ENCODE results near the gene FBLN5. TPM values are rescaled to one million over a fixed set of nuclear protein-coding genes. Genes with fewer than 3 reads are reported as not detected.

FBLN5 gene
- total RNA-seq, 6 experiments from 2014 or later: 127 to 242 (median 205) TPM

DNA sequence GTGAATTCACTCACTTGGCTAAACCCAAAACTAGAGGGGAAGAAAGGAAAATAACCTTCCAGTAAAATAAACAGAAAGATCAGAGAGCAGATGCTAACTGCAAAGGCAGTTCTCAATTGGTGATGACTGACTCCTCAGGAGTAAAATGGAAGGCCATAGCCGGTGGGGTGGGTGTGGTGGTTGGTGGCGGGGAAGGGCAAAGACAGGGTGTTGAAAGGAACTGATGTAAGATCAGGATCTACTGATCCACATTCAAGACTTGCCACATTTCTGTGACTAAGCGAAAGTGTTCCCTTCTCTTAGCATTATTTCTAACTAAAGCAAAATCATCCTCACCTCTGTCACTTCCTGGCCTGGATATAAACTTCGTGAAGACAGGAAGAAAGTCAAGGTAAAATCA is 53.8 kb downstream of the FBLN5 start:
- H3K4me3 Mint-ChIP-seq: no peak overlapping the region
- H3K4me1 Mint-ChIP-seq (ENCODE audit: low read depth): peaks cover 10% of the 10 kb centered on the region
- no peak for DNase-seq
- TF ChIP-seq, protein P1, sequence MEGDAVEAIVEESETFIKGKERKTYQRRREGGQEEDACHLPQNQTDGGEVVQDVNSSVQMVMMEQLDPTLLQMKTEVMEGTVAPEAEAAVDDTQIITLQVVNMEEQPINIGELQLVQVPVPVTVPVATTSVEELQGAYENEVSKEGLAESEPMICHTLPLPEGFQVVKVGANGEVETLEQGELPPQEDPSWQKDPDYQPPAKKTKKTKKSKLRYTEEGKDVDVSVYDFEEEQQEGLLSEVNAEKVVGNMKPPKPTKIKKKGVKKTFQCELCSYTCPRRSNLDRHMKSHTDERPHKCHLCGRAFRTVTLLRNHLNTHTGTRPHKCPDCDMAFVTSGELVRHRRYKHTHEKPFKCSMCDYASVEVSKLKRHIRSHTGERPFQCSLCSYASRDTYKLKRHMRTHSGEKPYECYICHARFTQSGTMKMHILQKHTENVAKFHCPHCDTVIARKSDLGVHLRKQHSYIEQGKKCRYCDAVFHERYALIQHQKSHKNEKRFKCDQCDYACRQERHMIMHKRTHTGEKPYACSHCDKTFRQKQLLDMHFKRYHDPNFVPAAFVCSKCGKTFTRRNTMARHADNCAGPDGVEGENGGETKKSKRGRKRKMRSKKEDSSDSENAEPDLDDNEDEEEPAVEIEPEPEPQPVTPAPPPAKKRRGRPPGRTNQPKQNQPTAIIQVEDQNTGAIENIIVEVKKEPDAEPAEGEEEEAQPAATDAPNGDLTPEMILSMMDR (IDR thresholded peaks at IDR 0.05): no peak
- H3K27ac Mint-ChIP-seq: no peak overlapping the region
- peaks cover 13% of the 10 kb centered on the region for H3K36me3 Mint-ChIP-seq (ENCODE audit: low read depth)
- H3K9me3 Mint-ChIP-seq: no peaks in the 10 kb centered on the region
- H3K27me3 Mint-ChIP-seq (ENCODE audit: insufficient read depth): no peaks in the 10 kb centered on the region; the same call in 1 of the 2 replicates

DNA sequence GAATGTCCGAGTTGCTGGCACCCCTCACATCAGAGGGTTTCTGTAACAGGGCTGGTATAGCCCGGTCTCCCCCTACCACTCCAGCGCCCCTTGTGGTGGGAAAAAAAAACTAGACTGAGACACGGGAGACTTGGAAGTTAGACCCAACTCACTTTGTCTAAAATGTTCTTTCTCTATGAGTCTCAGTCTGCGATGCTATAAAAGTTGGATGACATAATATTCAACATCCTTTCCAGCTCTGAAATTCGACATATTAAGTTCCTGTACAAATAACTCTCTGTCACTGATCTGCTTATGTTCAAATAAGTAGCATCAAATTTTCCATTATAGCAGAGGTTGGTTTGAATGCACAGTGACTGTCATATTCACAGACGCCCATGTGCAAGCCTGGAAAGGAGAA is 54.5 kb downstream of the FBLN5 start:
- Mint-ChIP-seq H3K27ac (no peak overlapping the region), H3K4me1 (ENCODE audit: low read depth) (peaks cover 10% of the 10 kb centered on the region), H3K9me3 (no peaks in the 10 kb centered on the region), H3K4me3 (no peak overlapping the region), H3K27me3 (ENCODE audit: insufficient read depth) (no peaks in the 10 kb centered on the region; the same call in 1 of the 2 replicates), H3K36me3 (ENCODE audit: low read depth) (peaks cover 13% of the 10 kb centered on the region)
- DNase-seq: no peak
- TF ChIP-seq, protein P1 (IDR thresholded peaks at IDR 0.05): peak; percentile 78

DNA sequence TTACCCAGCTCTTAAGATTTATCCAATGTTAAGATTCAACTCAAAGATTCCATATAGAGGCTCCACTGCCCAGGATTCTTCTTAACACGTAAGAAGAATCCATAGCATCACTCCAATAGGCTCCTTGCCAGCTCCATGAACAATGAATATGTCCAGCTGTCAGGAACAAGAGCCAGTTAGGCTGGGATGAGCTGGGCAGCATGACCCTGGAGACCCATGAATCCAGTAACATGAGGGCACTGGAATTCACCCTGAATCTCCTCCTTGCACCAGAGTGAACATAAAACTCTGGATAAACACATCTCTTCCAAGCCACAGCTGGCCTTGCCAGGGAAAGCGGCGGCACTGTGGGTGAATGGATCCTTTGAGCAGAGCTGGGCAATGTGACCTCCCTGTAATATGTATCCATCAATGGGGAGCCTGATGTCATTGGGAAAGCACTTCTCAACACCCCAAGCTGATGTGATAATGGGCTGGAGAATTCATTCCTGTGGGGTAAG is 55.7 kb downstream of the FBLN5 start:
- DNase-seq: no peak
- no peak overlapping the region for H3K4me3 Mint-ChIP-seq
- H3K27ac Mint-ChIP-seq: no peak overlapping the region
- peaks cover 13% of the 10 kb centered on the region for H3K36me3 Mint-ChIP-seq (ENCODE audit: low read depth)
- TF ChIP-seq, protein P1 (IDR thresholded peaks at IDR 0.05): no peak
- H3K4me1 Mint-ChIP-seq (ENCODE audit: low read depth): no peaks in the 10 kb centered on the region; the same call in 1 of the 2 replicates
- no peaks in the 10 kb centered on the region for H3K9me3 Mint-ChIP-seq
- no peaks in the 10 kb centered on the region; the same call in 1 of the 2 replicates for H3K27me3 Mint-ChIP-seq (ENCODE audit: insufficient read depth)

DNA sequence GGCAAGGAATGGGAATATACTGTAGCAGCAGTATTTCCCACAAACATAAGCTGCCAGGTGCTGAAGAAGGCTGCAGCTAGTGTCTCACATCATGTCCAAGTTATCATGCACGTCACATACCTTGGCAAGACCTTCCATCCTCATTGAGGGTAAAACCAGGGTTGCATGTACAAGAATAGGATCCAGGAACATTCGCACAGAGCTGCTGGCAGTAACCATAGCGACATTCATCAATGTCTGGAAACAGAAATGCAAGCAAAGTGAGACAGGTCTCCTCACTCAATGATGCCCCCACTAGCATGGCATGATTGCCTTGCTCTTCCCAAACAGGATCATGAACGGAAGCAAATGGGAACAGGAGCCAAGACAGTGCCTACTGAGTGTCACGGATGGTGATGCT is 56.4 kb downstream of the FBLN5 start:
- Mint-ChIP-seq H3K27ac (no peak overlapping the region), H3K4me3 (no peak overlapping the region), H3K27me3 (ENCODE audit: insufficient read depth) (no peaks in the 10 kb centered on the region; the same call in 1 of the 2 replicates), H3K9me3 (no peaks in the 10 kb centered on the region), H3K4me1 (ENCODE audit: low read depth) (no peaks in the 10 kb centered on the region), H3K36me3 (ENCODE audit: low read depth) (peaks cover 15% of the 10 kb centered on the region)
- TF ChIP-seq, protein P1 (IDR thresholded peaks at IDR 0.05): no peak
- no peak for DNase-seq

DNA sequence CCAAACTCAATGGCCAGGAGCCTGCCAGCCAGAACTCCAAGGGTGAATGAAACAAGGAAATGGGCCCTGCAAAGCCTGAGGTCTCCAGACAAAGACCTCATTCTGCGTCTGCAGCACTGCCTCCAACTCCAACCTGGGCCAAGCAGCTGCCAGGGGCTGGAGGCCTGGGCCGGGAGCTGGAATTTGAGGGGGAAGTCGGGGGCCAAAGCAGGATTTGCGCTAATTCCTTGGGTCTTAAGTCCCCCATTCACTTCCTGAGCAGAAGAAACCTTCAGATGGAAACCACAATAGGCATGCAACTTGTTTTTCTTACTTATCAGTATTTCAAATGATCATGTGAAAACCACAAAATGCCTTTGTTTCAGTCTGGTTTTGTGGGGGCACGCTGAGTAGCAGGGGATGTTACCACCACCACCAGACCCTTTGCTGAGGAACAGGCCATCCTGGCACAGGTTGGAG is 57.2 kb downstream of the FBLN5 start:
- Mint-ChIP-seq H3K27ac (no peak overlapping the region), H3K9me3 (no peaks in the 10 kb centered on the region), H3K36me3 (ENCODE audit: low read depth) (peaks cover 18% of the 10 kb centered on the region), H3K4me3 (no peak overlapping the region), H3K4me1 (ENCODE audit: low read depth) (no peaks in the 10 kb centered on the region), H3K27me3 (ENCODE audit: insufficient read depth) (no peaks in the 10 kb centered on the region; the same call in 1 of the 2 replicates)
- TF ChIP-seq, protein P1 (IDR thresholded peaks at IDR 0.05): no peak
- no peak for DNase-seq
